NOMO-1 (cell line): ENCODE measurements around the gene AIM2.

ENCODE experiments used
- DNase-seq, 2 experiments: peaks; one replicate each; lab custom pipeline; 2025; ENCODE audit not compliant: unreplicated experiment in 2 of 2; lab: John Stamatoyannopoulos, UW

Gene AIM2

GRCh38 chr1:159076438-159077119 is at the start of gene AIM2:
TSS of gene AIM2 (minus strand) at chr1:159076766. CDS start at chr1:159073499, 3,267 bp downstream.
- peak; percentile 77 to 97 for DNase-seq

- no peak for DNase-seq
These were observed 47.0 kb upstream of the AIM2 start for GRCh38 chr1:159123587-159123986.

- DNase-seq: no peak
These were observed 45.5 kb upstream of the AIM2 start for GRCh38 chr1:159122005-159122621.

GRCh38 chr1:159121526-159121925 is 45.0 kb upstream of the AIM2 start:
- DNase-seq: no peak

- no peak for DNase-seq
These were observed 43.8 kb upstream of the AIM2 start for GRCh38 chr1:159120317-159120716.

GRCh38 chr1:159113596-159114433 is 37.2 kb upstream of the AIM2 start:
- DNase-seq: no peak

- DNase-seq: peak in 1 of 2 experiments; percentile 9
These were observed 26.5 kb upstream of the AIM2 start for GRCh38 chr1:159103021-159103420.

GRCh38 chr1:159100589-159100988 is 24.0 kb upstream of the AIM2 start:
- DNase-seq: no peak

GRCh38 chr1:159098596-159098995 is 22.0 kb upstream of the AIM2 start:
- DNase-seq: no peak

- DNase-seq: peak; percentile 69 to 91
These were observed 15.6 kb upstream of the AIM2 start for GRCh38 chr1:159092036-159092760.

- DNase-seq: peak; percentile 75 to 93
These were observed 15.1 kb upstream of the AIM2 start for GRCh38 chr1:159091607-159092031.

- no peak for DNase-seq
These were observed 14.6 kb upstream of the AIM2 start for GRCh38 chr1:159091180-159091560.

- no peak for DNase-seq
These were observed 14.0 kb upstream of the AIM2 start for GRCh38 chr1:159090286-159091179.

- DNase-seq: peak; percentile 24 to 38
These were observed 12.7 kb upstream of the AIM2 start for GRCh38 chr1:159089184-159089791.

- DNase-seq: peak in 1 of 2 experiments; percentile 29
These were observed 12.1 kb upstream of the AIM2 start for GRCh38 chr1:159088546-159089183.

- peak; percentile 40 to 67 for DNase-seq
These were observed 11.5 kb upstream of the AIM2 start for GRCh38 chr1:159088050-159088449.

- DNase-seq: peak; percentile 82 to 91
These were observed 8.3 kb upstream of the AIM2 start for GRCh38 chr1:159084867-159085266.

GRCh38 chr1:159084152-159084551 is 7.6 kb upstream of the AIM2 start:
- DNase-seq: no peak

GRCh38 chr1:159083013-159083412 is 6.4 kb upstream of the AIM2 start:
- DNase-seq: no peak
